Duodenal mucosa (tissue), 2 donors: ENCODE data around the gene APPBP2.
"Not testable (repeated sequence)": the region's sequence is repeated elsewhere in the genome, so short reads cannot be mapped to it uniquely, and the experiment has no call there.

Experiments
- H3K27ac ChIP-seq: one replicate; pipeline ENCODE4 v1.7.0; 2013; ENCODE audit warnings: low read depth, low read length
- H3K27me3 ChIP-seq, 2 donors: one replicate each; pipeline ENCODE4 v1.7.0; 2013; ENCODE audit warnings: low read length in 2 of 2, control low read depth in 1 of 2; ENCODE audit not compliant: insufficient read depth in 2 of 2, control insufficient read depth in 1 of 2
- H3K36me3 ChIP-seq, 2 donors: one replicate each; pipeline ENCODE4 v1.7.0; 2013; ENCODE audit warnings: low read length in 2 of 2, control low read depth in 1 of 2; ENCODE audit not compliant: insufficient read depth in 2 of 2, control insufficient read depth in 1 of 2
- H3K4me1 ChIP-seq, 2 donors: one replicate each; pipeline ENCODE4 v1.7.0; 2013; ENCODE audit warnings: low read length in 2 of 2, control low read depth in 1 of 2; ENCODE audit not compliant: insufficient read depth in 2 of 2, control insufficient read depth in 1 of 2
- H3K4me3 ChIP-seq, 2 donors: one replicate each; pipeline ENCODE4 v1.7.0; 2013; ENCODE audit warnings: low read length in 2 of 2, low read depth in 1 of 2
- H3K9ac ChIP-seq, 2 donors: one replicate each; pipeline ENCODE4 v1.7.0; 2013; ENCODE audit warnings: low read length in 2 of 2, low read depth in 1 of 2
- H3K9me3 ChIP-seq, 2 donors: one replicate each; pipeline ENCODE4 v1.7.0; 2013; ENCODE audit warnings: low read length in 2 of 2, control low read depth in 1 of 2; ENCODE audit not compliant: control insufficient read depth in 1 of 2

Gene APPBP2

DNA sequence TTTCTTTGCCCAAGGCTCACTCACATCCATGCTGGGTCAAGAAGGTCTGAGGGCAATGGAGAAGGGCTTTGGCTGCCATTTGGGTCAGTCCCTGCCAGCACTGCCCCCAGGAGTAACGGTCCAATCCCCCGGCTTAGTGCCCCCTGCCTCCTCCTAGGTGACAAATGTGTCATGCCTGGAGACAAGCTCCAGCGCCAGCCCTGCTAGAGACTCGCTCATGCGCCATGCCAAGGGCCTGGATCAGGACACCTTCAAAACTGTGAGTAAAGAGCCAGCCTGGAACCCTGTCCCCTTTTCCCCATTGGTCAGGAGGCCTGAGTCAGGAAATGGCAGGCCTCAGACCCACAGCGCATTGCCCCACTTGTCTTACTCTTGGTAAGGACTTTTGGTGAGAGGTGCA lies 100.4 kb downstream of the APPBP2 start:
- H3K27ac ChIP-seq, result no peak overlapping the region
- no peaks in the 10 kb centered on the region for H3K36me3 ChIP-seq
- H3K9me3 ChIP-seq, result no peaks in the 10 kb centered on the region
- no peak overlapping the region for H3K9ac ChIP-seq
- peaks cover 0 to 4% of the 10 kb centered on the region in 2 donors for H3K4me1 ChIP-seq
- no peaks in the 10 kb centered on the region for H3K27me3 ChIP-seq
- no peak overlapping the region for H3K4me3 ChIP-seq

GRCh38 chr17:60423865-60424264 lies 102.2 kb downstream of the APPBP2 start:
- no peaks in the 10 kb centered on the region for H3K36me3 ChIP-seq
- no peak overlapping the region for H3K4me3 ChIP-seq
- no peak overlapping the region for H3K27ac ChIP-seq
- H3K9me3 ChIP-seq, result no peaks in the 10 kb centered on the region
- H3K27me3 ChIP-seq, result no peaks in the 10 kb centered on the region
- H3K4me1 ChIP-seq, result peaks cover 0 to 4% of the 10 kb centered on the region in 2 donors
- no peak overlapping the region for H3K9ac ChIP-seq

DNA sequence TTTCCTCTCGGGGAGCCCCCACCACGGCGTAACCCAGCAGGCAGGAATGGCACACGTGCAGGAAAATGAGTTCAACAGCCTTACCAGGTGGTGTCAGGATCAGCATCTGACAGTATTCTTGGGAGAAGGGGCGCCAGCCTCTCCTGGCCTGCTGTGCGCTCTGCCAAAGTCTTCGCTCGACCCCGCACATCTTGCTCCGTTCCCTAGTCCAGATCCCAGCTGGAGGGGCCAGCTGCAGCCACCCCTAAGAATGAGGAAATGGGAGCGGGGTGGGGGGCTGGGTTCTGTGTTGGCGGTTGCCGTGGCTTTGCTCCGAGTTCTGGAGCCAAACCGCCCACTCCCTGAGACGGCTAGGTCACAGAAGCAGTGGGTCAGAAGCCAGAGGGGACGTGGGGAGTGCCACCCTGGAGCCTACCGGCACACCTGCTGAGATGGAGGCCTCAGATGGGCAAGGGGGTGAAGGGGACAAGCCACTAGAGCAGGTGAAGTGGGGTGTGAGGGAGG lies 103.8 kb downstream of the APPBP2 start, which contains the start of gene CHCT1:
Gene CHCT1 (plus strand): TSS at position 328 of the 504 bp plus-strand sequence. CDS start 104 bp downstream, at position 432.
- Histone ChIP-seq H3K9ac (peak within 1 kb of the TSS; percentile 26 to 57), H3K27me3 (no peaks in the 10 kb centered on the region), H3K36me3 (no peaks in the 10 kb centered on the region), H3K4me1 (peaks cover 0 to 4% of the 10 kb centered on the region in 2 donors), H3K27ac (no peak within 1 kb of the TSS), H3K9me3 (no peaks in the 10 kb centered on the region), H3K4me3 (peak within 1 kb of the TSS; percentile 71 to 73)

GRCh38 chr17:60421273-60422161 lies 104.5 kb downstream of the APPBP2 start:
- no peak overlapping the region for H3K27ac ChIP-seq
- peak overlapping the region; percentile 71 to 73 for H3K4me3 ChIP-seq
- no peaks in the 10 kb centered on the region for H3K9me3 ChIP-seq
- peaks cover 0 to 4% of the 10 kb centered on the region in 2 donors for H3K4me1 ChIP-seq
- no peaks in the 10 kb centered on the region for H3K36me3 ChIP-seq
- no peaks in the 10 kb centered on the region for H3K27me3 ChIP-seq
- peak overlapping the region; percentile 26 to 57 for H3K9ac ChIP-seq

DNA sequence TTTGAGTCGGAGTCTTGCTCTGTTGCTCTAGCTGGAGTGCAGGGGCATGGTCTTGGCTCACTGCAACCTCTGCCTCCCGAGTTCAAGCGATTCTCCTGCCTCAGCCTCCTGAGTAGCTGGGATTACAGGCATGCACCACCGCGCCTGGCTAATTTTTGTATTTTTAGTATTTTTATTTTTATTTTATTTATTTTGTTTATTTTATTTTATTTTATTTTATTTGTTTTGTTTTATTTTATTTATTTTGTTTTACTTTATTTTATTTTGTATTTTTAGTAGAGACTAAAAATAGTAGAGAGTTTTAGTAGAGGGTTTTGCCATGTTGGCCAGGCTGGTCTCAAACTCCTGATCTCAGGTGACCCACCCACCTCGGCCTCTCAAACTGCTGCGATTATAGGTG lies 106.2 kb downstream of the APPBP2 start:
- not testable (repeated sequence) for H3K36me3 ChIP-seq, H3K9ac ChIP-seq, H3K27me3 ChIP-seq, H3K9me3 ChIP-seq, H3K4me1 ChIP-seq, H3K27ac ChIP-seq, H3K4me3 ChIP-seq

DNA sequence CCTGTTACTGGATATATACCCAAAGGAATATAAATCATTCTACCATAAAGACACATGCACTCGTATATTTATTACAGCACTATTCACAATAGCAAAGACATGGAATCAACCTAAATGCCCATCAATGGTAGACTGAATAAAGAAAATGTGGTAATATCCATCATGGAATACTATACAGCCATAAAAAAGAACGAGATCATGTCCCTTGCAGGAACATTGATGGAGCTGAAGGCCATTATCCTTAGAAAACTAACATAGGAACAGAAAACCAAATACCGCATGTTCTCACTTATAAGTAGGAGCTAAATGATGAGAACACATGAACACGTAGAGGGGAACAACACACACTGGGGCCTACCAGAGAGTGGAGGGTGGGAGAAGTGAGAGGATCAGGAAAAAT lies 107.0 kb downstream of the APPBP2 start:
- not testable (repeated sequence) for H3K27me3 ChIP-seq, H3K27ac ChIP-seq, H3K4me1 ChIP-seq

DNA sequence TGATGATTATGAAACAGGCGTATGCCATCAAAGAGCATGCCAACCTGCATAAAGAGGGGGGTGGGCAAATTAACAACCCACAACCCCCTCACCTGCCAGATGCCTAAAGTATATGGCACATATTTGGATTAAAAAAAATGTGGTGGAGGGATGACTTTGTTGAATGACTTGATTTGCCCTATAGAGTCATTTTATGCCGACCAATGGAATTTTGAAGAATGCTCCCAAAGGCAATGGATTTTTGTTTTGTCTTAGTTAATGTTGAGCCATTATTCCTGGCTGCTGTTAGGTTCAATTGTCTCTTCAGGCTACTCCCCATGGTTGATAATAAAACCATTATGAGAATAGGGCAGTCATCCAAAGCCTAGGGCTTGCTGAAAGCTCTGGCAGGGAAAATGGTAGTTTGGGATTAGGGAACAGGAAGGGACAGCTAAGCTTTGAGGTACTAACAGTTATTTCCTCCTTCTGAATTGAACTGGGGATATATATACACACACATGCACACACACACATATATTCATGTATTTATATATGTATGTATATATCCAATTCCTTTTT lies 109.6 kb downstream of the APPBP2 start:
- Histone ChIP-seq H3K27me3 (no peaks in the 10 kb centered on the region), H3K4me1 (peaks cover 0 to 4% of the 10 kb centered on the region in 2 donors), H3K27ac (no peak overlapping the region), H3K4me3 (no peak overlapping the region), H3K9ac (no peak overlapping the region), H3K36me3 (no peaks in the 10 kb centered on the region), H3K9me3 (no peaks in the 10 kb centered on the region)

More for the DNA sequence above, 107.0 kb downstream of the APPBP2 start:
- H3K4me3 ChIP-seq, H3K36me3 ChIP-seq, H3K9me3 ChIP-seq, H3K9ac ChIP-seq: not testable (repeated sequence)

DNA sequence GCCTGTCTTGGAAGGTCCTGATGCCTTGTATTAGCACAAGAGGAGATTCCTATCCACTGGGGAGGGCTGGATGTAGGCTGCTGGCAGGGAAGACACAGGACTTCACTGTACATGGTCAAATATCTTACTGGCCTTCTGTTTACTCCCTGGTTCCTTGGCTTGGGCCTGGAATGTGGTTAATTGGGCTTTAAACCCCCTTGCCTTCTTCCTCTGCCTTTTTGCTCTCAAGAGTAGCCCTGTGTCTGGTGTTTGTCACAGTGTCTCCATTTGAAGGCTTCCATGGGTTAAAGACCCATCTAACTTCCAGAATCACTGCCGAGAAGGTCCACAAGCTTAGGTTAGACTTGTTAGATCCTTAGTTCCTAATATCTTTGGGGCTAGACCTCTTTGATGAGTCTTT lies 110.9 kb downstream of the APPBP2 start:
- H3K27ac ChIP-seq, result no peak overlapping the region
- no peaks in the 10 kb centered on the region for H3K4me1 ChIP-seq
- H3K9me3 ChIP-seq, result no peaks in the 10 kb centered on the region
- no peaks in the 10 kb centered on the region for H3K27me3 ChIP-seq
- H3K9ac ChIP-seq, result no peak overlapping the region
- no peak overlapping the region for H3K4me3 ChIP-seq
- H3K36me3 ChIP-seq, result no peaks in the 10 kb centered on the region

- no peaks in the 10 kb centered on the region for H3K9me3 ChIP-seq
- no peaks in the 10 kb centered on the region for H3K4me1 ChIP-seq
- no peak overlapping the region for H3K27ac ChIP-seq
- no peak overlapping the region for H3K9ac ChIP-seq
- H3K27me3 ChIP-seq, result no peaks in the 10 kb centered on the region
- H3K4me3 ChIP-seq, result no peak overlapping the region
- H3K36me3 ChIP-seq, result no peaks in the 10 kb centered on the region
Measured at GRCh38 chr17:60412701-60413100, 113.3 kb downstream of the APPBP2 start.

DNA sequence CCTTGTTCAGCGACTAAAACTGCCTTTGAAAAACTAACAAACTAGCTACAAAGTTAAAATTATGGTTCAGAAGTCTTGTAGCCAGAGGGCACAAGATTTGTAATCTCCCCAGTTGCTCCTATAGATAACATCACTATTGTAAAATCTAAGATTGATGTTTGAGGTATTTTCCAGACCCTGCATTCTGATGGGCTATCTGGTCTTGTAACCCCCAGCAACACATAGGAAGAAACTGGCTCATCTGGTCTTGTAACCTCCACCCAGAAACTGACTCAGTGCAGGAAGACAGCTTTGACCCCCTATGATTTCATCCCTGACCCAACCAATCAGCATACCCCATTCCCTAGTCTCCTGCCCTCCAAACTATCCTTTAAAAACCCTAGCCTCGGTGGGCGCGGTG lies 116.0 kb downstream of the APPBP2 start:
- Histone ChIP-seq H3K27ac (no peak overlapping the region), H3K27me3 (no peaks in the 10 kb centered on the region), H3K36me3 (no peaks in the 10 kb centered on the region), H3K4me3 (no peak overlapping the region), H3K4me1 (no peaks in the 10 kb centered on the region), H3K9ac (no peak overlapping the region), H3K9me3 (no peaks in the 10 kb centered on the region)
